ENCODE results near the gene KRTAP20-1.

- no peak for TF ChIP-seq CTCF (IDR thresholded peaks at IDR 0.05; ENCODE audit: insufficient read depth, low read length)
- no peak for TF ChIP-seq REST (IDR thresholded peaks at IDR 0.05; ENCODE audit: insufficient replicate concordance, low read depth)
- TF ChIP-seq GABPA (IDR thresholded peaks at IDR 0.05; ENCODE audit: low read depth) = no peak
- TF ChIP-seq POLR2AphosphoS5 (IDR thresholded peaks at IDR 0.05; ENCODE audit: low read depth) = no peak
Measured at GRCh38 chr21:30634906-30635305, 18.7 kb downstream of the KRTAP20-1 start, which contains the start of gene KRTAP20-2.

All from HL-60 (cell line).